ENCODE measurements around the gene PDE4D.

GRCh38 chr5:59792983-59793585 lies 100.4 kb downstream of the PDE4D start:
- TF ChIP-seq CTCF (IDR thresholded peaks at IDR 0.05) (no peak), EZH2phosphoT487 (IDR thresholded peaks at IDR 0.05) (no peak), EZH2 (IDR thresholded peaks at IDR 0.05) (no peak)

Measured in neural progenitor cell (in vitro differentiated cells).